ENCODE data around the gene TXN2.

- TF ChIP-seq YY1 (IDR thresholded peaks at IDR 0.05; ENCODE audit: low read depth), result no peak
- no peak for TF ChIP-seq EP300 (IDR thresholded peaks at IDR 0.05; ENCODE audit: borderline replicate concordance)
- TF ChIP-seq MAX (IDR thresholded peaks at IDR 0.05), result no peak
- TF ChIP-seq FOXM1 (IDR thresholded peaks at IDR 0.05; ENCODE audit: borderline replicate concordance, low read depth), result no peak
- no peak for TF ChIP-seq USF1 (IDR thresholded peaks at IDR 0.05)
- TF ChIP-seq TAF1 (IDR thresholded peaks at IDR 0.05; ENCODE audit: low read depth), result no peak
- TF ChIP-seq EGR1 (IDR thresholded peaks at IDR 0.05), result no peak
- no peak for TF ChIP-seq REST (IDR thresholded peaks at IDR 0.05; ENCODE audit: low read depth)
- no peak for TF ChIP-seq NFIC (IDR thresholded peaks at IDR 0.05)
Measured at GRCh38 chr22:36457688-36458450, 23.6 kb downstream of the TXN2 start.

All from Ishikawa (cell line).